CD4-positive, alpha-beta T cell (primary cell): ENCODE results near the gene ERC2. TPM values are rescaled to one million over a fixed set of nuclear protein-coding genes. Genes with fewer than 3 reads are reported as not detected.
A peak's percentile ranks its signal among the peaks of the same experiment; 100 is the strongest.

Experiments used
- ATAC-seq: fragments of 200-7000 bp; cut with Tn5 transposase; one replicate; pipeline ENCODE4 v1.10.0; 2022; ENCODE audit warnings: mild to moderate bottlenecking; ENCODE audit not compliant: poor library complexity
- CTCF ChIA-PET: fragments of 350-600 bp; sonication (Branson Sonifier 250); formaldehyde crosslinking; loops from one replicate; lab custom pipeline; 2021; ENCODE audit warnings: antibody characterized with exemption, inconsistent platforms; lab: Charles Lee
- POLR2A ChIA-PET: fragments of 350-600 bp; sonication (Branson Sonifier 250); formaldehyde crosslinking; loops from one replicate; lab custom pipeline; 2021; ENCODE audit warnings: antibody characterized with exemption, inconsistent platforms; lab: Charles Lee
- DNase-seq, 14 experiments: peaks; one replicate each; pipeline ENCODE4 v3.0.0-alpha.2; 2013 to 2020; ENCODE audit warnings: mixed read lengths in 2 of 14
- H3K27ac ChIP-seq, 2 donors: one replicate each; pipeline versions ENCODE4 v1.5.1 to v1.7.0; 2013; ENCODE audit warnings: low read length in 2 of 2, low read depth in 1 of 2, mild to moderate bottlenecking in 1 of 2
- H3K27me3 ChIP-seq, 2 experiments: 1 replicate in 1 of 2; 2 replicates in 1 of 2; pipeline versions ENCODE4 v1.6.1 to v1.7.0; 2013; ENCODE audit warnings: low read length in 2 of 2, control low read depth in 1 of 2, mild to moderate bottlenecking in 1 of 2, moderate library complexity in 1 of 2; ENCODE audit not compliant: insufficient read depth in 2 of 2, control insufficient read depth in 1 of 2
- H3K36me3 ChIP-seq: one replicate; pipeline ENCODE4 v1.6.1; 2013; ENCODE audit warnings: low read length, control low read depth; ENCODE audit not compliant: insufficient read depth
- H3K4me1 ChIP-seq: one replicate; pipeline ENCODE4 v1.6.1; 2013; ENCODE audit warnings: low read length, control low read depth; ENCODE audit not compliant: insufficient read depth
- H3K4me3 ChIP-seq: one replicate; pipeline ENCODE4 v1.5.1; 2013; ENCODE audit warnings: mild to moderate bottlenecking, low read length, moderate library complexity
- H3K9me3 ChIP-seq, 2 experiments: 1 replicate in 1 of 2; 2 replicates in 1 of 2; pipeline versions ENCODE4 v1.6.1 to v1.7.0; 2013; ENCODE audit warnings: low read length in 2 of 2, mild to moderate bottlenecking in 2 of 2, control low read depth in 1 of 2, moderate library complexity in 1 of 2; ENCODE audit not compliant: control insufficient read depth in 1 of 2, insufficient read depth in 1 of 2
- H3K27ac Mint-ChIP-seq: one replicate; pipeline ENCODE4 v1.8.0; 2020; ENCODE audit warnings: mixed read lengths
- H3K27me3 Mint-ChIP-seq: one replicate; pipeline ENCODE4 v1.8.0; 2021; ENCODE audit warnings: mixed read lengths
- H3K36me3 Mint-ChIP-seq: one replicate; pipeline ENCODE4 v1.8.0; 2021; ENCODE audit warnings: low read depth, mixed read lengths
- H3K4me1 Mint-ChIP-seq: one replicate; pipeline ENCODE4 v1.8.0; 2021; ENCODE audit warnings: low read depth, mixed read lengths
- H3K4me3 Mint-ChIP-seq: one replicate; pipeline ENCODE4 v1.8.0; 2020; ENCODE audit warnings: mild to moderate bottlenecking, mixed read lengths
- H3K9me3 Mint-ChIP-seq: one replicate; pipeline ENCODE4 v1.8.0; 2020; ENCODE audit warnings: mixed read lengths
- CTCF ChIP-seq: fragments of 200-600 bp; IDR thresholded peaks from one replicate; pipeline ENCODE4 v1.8.0; 2022; ENCODE audit warnings: antibody characterized with exemption, mild to moderate bottlenecking
- intact Hi-C, 2 experiments: fragments of 100-400 bp; cut with DNase I in 1 of 2; cut with micrococcal nuclease in 1 of 2; formaldehyde crosslinking; loops; one replicate each; pipeline versions ENCODE4 v1.15.1 to v1.9.0; 2023 to 2025; cut with DNase I, micrococcal nuclease
- total RNA-seq, 174 experiments: library from RNA in 2 of 174; stranded (reverse) in 2 of 174; gene quantifications; one replicate each; pipeline ENCODE4 v1.2.3 and lab custom pipeline; 2021 to 2026

Gene ERC2
- total RNA-seq, 2 experiments from 2014 or later, result not detected

- Mint-ChIP-seq H3K27ac (no peak overlapping the region), H3K4me1 (peaks cover 6% of the 10 kb centered on the region), H3K4me3 (no peak overlapping the region), H3K36me3 (no peaks in the 10 kb centered on the region), H3K9me3 (no peaks in the 10 kb centered on the region), H3K27me3 (no peaks in the 10 kb centered on the region)
- peaks cover 0 to 2% of the 10 kb centered on the region in 2 experiments for H3K27me3 ChIP-seq
- ATAC-seq (no peak), DNase-seq (peak in 1 of 14 experiments; percentile 7)
- intact Hi-C loops, result no loop called here
- ChIA-PET POLR2A (no interaction called here), CTCF (no interaction called here)
- H3K36me3 ChIP-seq, result no peaks in the 10 kb centered on the region
- no peak overlapping the region for H3K4me3 ChIP-seq
- no peak for TF ChIP-seq CTCF
- H3K27ac ChIP-seq, result no peak overlapping the region
- H3K9me3 ChIP-seq, result no peaks in the 10 kb centered on the region
- H3K4me1 ChIP-seq, result no peaks in the 10 kb centered on the region
Measured at GRCh38 chr3:55658690-55659562, 809.3 kb downstream of the ERC2 start.

DNA sequence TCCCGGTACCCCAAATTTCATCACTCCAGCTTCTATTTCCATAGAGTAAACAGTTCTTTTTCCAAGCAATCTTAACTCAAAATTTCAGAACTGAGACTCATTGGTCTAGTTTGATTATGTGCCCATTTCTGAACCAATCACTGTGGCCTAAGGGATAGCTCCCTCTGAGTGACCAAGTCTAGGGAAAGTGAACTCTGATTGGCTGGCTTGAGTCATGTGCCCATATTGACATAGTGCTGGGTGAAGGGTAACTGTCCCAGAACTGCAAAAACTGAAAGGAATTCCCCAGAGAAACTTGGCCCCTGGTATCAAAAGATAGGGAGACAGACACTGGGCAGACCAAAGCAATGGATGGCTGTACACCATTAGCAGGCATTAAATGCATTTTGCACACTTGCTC is 810.0 kb downstream of the ERC2 start:
- Histone ChIP-seq H3K27me3 (peaks cover 0 to 2% of the 10 kb centered on the region in 2 experiments), H3K4me3 (no peak overlapping the region), H3K9me3 (no peaks in the 10 kb centered on the region), H3K27ac (no peak overlapping the region), H3K4me1 (no peaks in the 10 kb centered on the region), H3K36me3 (no peaks in the 10 kb centered on the region)
- no peaks in the 10 kb centered on the region for H3K9me3 Mint-ChIP-seq
- DNase-seq (no peak), ATAC-seq (no peak)
- intact Hi-C loops, result no loop called here
- POLR2A ChIA-PET, result no interaction called here
- H3K4me3 Mint-ChIP-seq, result no peak overlapping the region
- no peaks in the 10 kb centered on the region for H3K36me3 Mint-ChIP-seq
- CTCF ChIA-PET, result no interaction called here
- no peaks in the 10 kb centered on the region for H3K27me3 Mint-ChIP-seq
- TF ChIP-seq CTCF, result no peak
- H3K27ac Mint-ChIP-seq, result no peak overlapping the region
- peaks cover 7% of the 10 kb centered on the region for H3K4me1 Mint-ChIP-seq

DNA sequence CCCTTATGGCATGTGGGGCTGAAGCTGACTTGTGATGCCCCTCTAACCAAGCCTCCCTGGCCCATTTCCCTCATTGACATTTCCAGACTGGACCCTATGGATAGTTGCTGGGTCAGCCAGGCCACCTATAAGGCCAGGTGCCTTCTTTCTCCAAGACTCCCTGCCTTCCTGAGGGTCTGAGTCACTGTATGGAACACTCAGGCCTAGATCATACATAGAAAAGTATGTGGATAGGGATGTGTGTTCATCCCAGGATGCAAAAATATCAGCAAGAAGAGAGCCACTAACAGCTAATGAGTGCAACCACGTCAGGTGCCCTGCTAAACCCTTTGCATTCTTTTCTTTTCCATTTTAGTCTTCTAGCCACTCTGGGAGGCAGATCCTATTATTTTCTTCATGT is 812.7 kb downstream of the ERC2 start:
- no peaks in the 10 kb centered on the region for H3K27me3 Mint-ChIP-seq
- no peak for TF ChIP-seq CTCF
- peaks cover 7% of the 10 kb centered on the region for H3K4me1 Mint-ChIP-seq
- H3K36me3 Mint-ChIP-seq, result no peaks in the 10 kb centered on the region
- no peaks in the 10 kb centered on the region for H3K9me3 Mint-ChIP-seq
- ATAC-seq, result no peak
- no peak overlapping the region for H3K27ac Mint-ChIP-seq
- no peaks in the 10 kb centered on the region for H3K36me3 ChIP-seq
- H3K4me1 ChIP-seq, result no peaks in the 10 kb centered on the region
- no peak overlapping the region for H3K27ac ChIP-seq
- ChIA-PET CTCF (no interaction called here), POLR2A (interaction anchor here (0.6 kb wide), 1 partner anchor 376 kb away, joined by 3 read pairs; no protein-coding TSS in a partner anchor)
- no peak overlapping the region for H3K4me3 Mint-ChIP-seq
- no peak overlapping the region for H3K4me3 ChIP-seq
- H3K27me3 ChIP-seq, result peaks cover 0 to 2% of the 10 kb centered on the region in 2 experiments
- intact Hi-C loops, result no loop called here
- DNase-seq, result no peak
- H3K9me3 ChIP-seq, result no peaks in the 10 kb centered on the region
